Erythroblast (primary cell): Measurements from ENCODE around the gene GAST.

Source experiments
- DNase-seq, 2 experiments: peaks; one replicate each; lab custom pipeline; 2025; lab: John Stamatoyannopoulos, UW
- GATA1 ChIP-seq: IDR thresholded peaks from 2 replicates; pipeline ENCODE4 v1.6.1; 2011; ENCODE audit warnings: low read depth, mild to moderate bottlenecking, control low read depth, low read length, moderate library complexity
- POLR2A ChIP-seq: IDR thresholded peaks from 2 replicates; pipeline ENCODE4 v1.6.1; 2011; ENCODE audit warnings: mild to moderate bottlenecking, low read length

The GAST gene

GRCh38 chr17:41717408-41718286 is 5.5 kb downstream of the GAST start:
- TF ChIP-seq POLR2A (no peak), GATA1 (no peak)
- DNase-seq: no peak

- no peak for TF ChIP-seq GATA1
- no peak for TF ChIP-seq POLR2A
- DNase-seq: no peak
These were observed 6.1 kb downstream of the GAST start for GRCh38 chr17:41718287-41718645.

- no peak for TF ChIP-seq GATA1
- no peak for TF ChIP-seq POLR2A
- DNase-seq: no peak
These were observed 10.1 kb downstream of the GAST start for GRCh38 chr17:41722231-41722630.

GRCh38 chr17:41723801-41724475 is 11.8 kb downstream of the GAST start:
- TF ChIP-seq GATA1 (no peak), POLR2A (no peak)

GRCh38 chr17:41724476-41725050 is 12.4 kb downstream of the GAST start:
- TF ChIP-seq GATA1 (no peak), POLR2A (no peak)

More at GRCh38 chr17:41723801-41724475, 11.8 kb downstream of the GAST start:
- no peak for DNase-seq

GRCh38 chr17:41725134-41725533 is 13.0 kb downstream of the GAST start:
- TF ChIP-seq POLR2A (no peak), GATA1 (no peak)
- no peak for DNase-seq

More at GRCh38 chr17:41724476-41725050, 12.4 kb downstream of the GAST start:
- DNase-seq: no peak

GRCh38 chr17:41728056-41728455 is 15.9 kb downstream of the GAST start:
- no peak for DNase-seq
- TF ChIP-seq GATA1 (no peak), POLR2A (no peak)

GRCh38 chr17:41730479-41730878 is 18.3 kb downstream of the GAST start:
- TF ChIP-seq POLR2A (no peak), GATA1 (no peak)
- DNase-seq: no peak

- no peak for TF ChIP-seq POLR2A
- TF ChIP-seq GATA1: no peak
These were observed 19.7 kb downstream of the GAST start for GRCh38 chr17:41731836-41732235.

GRCh38 chr17:41733348-41734138 is 21.4 kb downstream of the GAST start:
- no peak for TF ChIP-seq POLR2A
- no peak for TF ChIP-seq GATA1
- DNase-seq: no peak

More at GRCh38 chr17:41731836-41732235, 19.7 kb downstream of the GAST start:
- DNase-seq: no peak

GRCh38 chr17:41734139-41734948 is 22.2 kb downstream of the GAST start, which contains the start of gene HAP1:
HAP1 (minus strand) TSS chr17:41734643; CDS start chr17:41734634, 9 bp downstream.
- TF ChIP-seq GATA1 (no peak), POLR2A (no peak)
- no peak for DNase-seq

- TF ChIP-seq POLR2A: no peak
- no peak for TF ChIP-seq GATA1
- no peak for DNase-seq
These were observed 22.8 kb downstream of the GAST start for GRCh38 chr17:41734949-41735313.

- no peak for DNase-seq
These were observed 23.6 kb downstream of the GAST start for GRCh38 chr17:41735744-41736143.

More at GRCh38 chr17:41735744-41736143, 23.6 kb downstream of the GAST start:
- TF ChIP-seq GATA1 (no peak), POLR2A (no peak)
